ENCODE data around the gene TPCN2.

TPCN2 gene

GRCh38 chr11:69044111-69045013 is 4.4 kb upstream of the TPCN2 start:
- no peak overlapping the region for H3K4me3 ChIP-seq (ENCODE audit: low read depth, low read length)
- peak; percentile 81 for DNase-seq (ENCODE audit: low read depth)
- peak; percentile 81 for TF ChIP-seq CTCF (IDR thresholded peaks at IDR 0.05; ENCODE audit: low read depth, low read length, missing control alignments)
- in situ Hi-C loops (cut with HindIII; ENCODE audit: low sequenced_read_pairs), result no loop called here

- no peak for TF ChIP-seq CTCF (IDR thresholded peaks at IDR 0.05; ENCODE audit: low read depth, low read length, missing control alignments)
- in situ Hi-C loops (cut with HindIII; ENCODE audit: low sequenced_read_pairs), result no loop called here
- peak overlapping the region; percentile 91 for H3K4me3 ChIP-seq (ENCODE audit: low read depth, low read length)
- no peak for DNase-seq (ENCODE audit: low read depth)
Observed at GRCh38 chr11:69048031-69048693, 570 bp upstream of the TPCN2 start.

- in situ Hi-C loops (cut with HindIII; ENCODE audit: low sequenced_read_pairs), result no loop called here
Observed at GRCh38 chr11:69049490-69049867, 747 bp downstream of the TPCN2 start.

GRCh38 chr11:69050592-69051380 is 2.1 kb downstream of the TPCN2 start:
- no peak for DNase-seq (ENCODE audit: low read depth)
- no peak for TF ChIP-seq CTCF (IDR thresholded peaks at IDR 0.05; ENCODE audit: low read depth, low read length, missing control alignments)
- H3K4me3 ChIP-seq (ENCODE audit: low read depth, low read length), result peak overlapping the region; percentile 5
- in situ Hi-C loops (cut with HindIII; ENCODE audit: low sequenced_read_pairs), result no loop called here

More at GRCh38 chr11:69049490-69049867, 747 bp downstream of the TPCN2 start:
- no peak for DNase-seq (ENCODE audit: low read depth)
- TF ChIP-seq CTCF (IDR thresholded peaks at IDR 0.05; ENCODE audit: low read depth, low read length, missing control alignments), result no peak
- peak overlapping the region; percentile 91 for H3K4me3 ChIP-seq (ENCODE audit: low read depth, low read length)

GRCh38 chr11:69051381-69052342 is 2.9 kb downstream of the TPCN2 start:
- in situ Hi-C loops (cut with HindIII; ENCODE audit: low sequenced_read_pairs), result no loop called here
- no peak for DNase-seq (ENCODE audit: low read depth)
- no peak overlapping the region for H3K4me3 ChIP-seq (ENCODE audit: low read depth, low read length)
- no peak for TF ChIP-seq CTCF (IDR thresholded peaks at IDR 0.05; ENCODE audit: low read depth, low read length, missing control alignments)
